Neuronal stem cell (in vitro differentiated cells): ENCODE measurements around the gene IMMP2L.

ENCODE experiments used
- DNase-seq: peaks from one replicate; pipeline ENCODE4 v3.0.0-alpha.2; 2013; ENCODE audit warnings: low spot score
- H2AFZ ChIP-seq: one replicate; pipeline ENCODE4 v1.6.1; 2013; ENCODE audit warnings: mild to moderate bottlenecking, low read length, inconsistent platforms
- H2AK5ac ChIP-seq: 2 replicates; pipeline ENCODE4 v1.6.1; 2013; ENCODE audit warnings: low read depth, mild to moderate bottlenecking, inconsistent platforms, low read length, moderate library complexity, mixed read lengths
- H2BK120ac ChIP-seq: 2 replicates; pipeline ENCODE4 v1.6.1; 2013; ENCODE audit warnings: low read depth, mild to moderate bottlenecking, inconsistent platforms, low read length, moderate library complexity, mixed read lengths
- H2BK12ac ChIP-seq: one replicate; pipeline ENCODE4 v1.6.1; 2013; ENCODE audit warnings: low read length, inconsistent platforms
- H2BK15ac ChIP-seq: 2 replicates; pipeline ENCODE4 v1.6.1; 2013; ENCODE audit warnings: mild to moderate bottlenecking, low read length, inconsistent platforms, mixed read lengths
- H2BK5ac ChIP-seq: one replicate; pipeline ENCODE4 v1.6.1; 2013; ENCODE audit warnings: inconsistent platforms, mild to moderate bottlenecking, low read length, moderate library complexity
- H3K14ac ChIP-seq: one replicate; pipeline ENCODE4 v1.6.1; 2013; ENCODE audit warnings: low read length, inconsistent platforms
- H3K18ac ChIP-seq: 2 replicates; pipeline ENCODE4 v1.6.1; 2013; ENCODE audit warnings: low read length, inconsistent platforms
- H3K23ac ChIP-seq: 2 replicates; pipeline ENCODE4 v1.6.1; 2013; ENCODE audit warnings: low read depth, mild to moderate bottlenecking, mixed read lengths, low read length, inconsistent platforms; ENCODE audit not compliant: poor library complexity
- H3K27ac ChIP-seq: replicated peaks from 3 replicates; pipeline ENCODE4 v1.5.1; 2013; ENCODE audit warnings: low read length, inconsistent platforms
- H3K27me3 ChIP-seq, 3 experiments: 2 replicates each; pipeline ENCODE4 v1.6.1; 2013; ENCODE audit warnings: low read length in 3 of 3, mild to moderate bottlenecking in 2 of 3, inconsistent platforms in 1 of 3, low read depth in 1 of 3, mixed read lengths in 1 of 3, moderate library complexity in 1 of 3; ENCODE audit not compliant: control insufficient read depth in 3 of 3, insufficient read depth in 3 of 3
- H3K36me3 ChIP-seq, 2 donors: replicated peaks in 1 of 2; 2 replicates each; pipeline ENCODE4 v1.6.1; 2013; ENCODE audit warnings: low read length in 2 of 2; ENCODE audit not compliant: control insufficient read depth in 2 of 2, insufficient read depth in 2 of 2
- H3K4ac ChIP-seq: 2 replicates; pipeline ENCODE4 v1.6.1; 2013; ENCODE audit warnings: inconsistent platforms, mild to moderate bottlenecking, low read length, moderate library complexity
- H3K4me1 ChIP-seq, 2 donors: 1 replicate in 1 of 2; 2 replicates in 1 of 2; pipeline ENCODE4 v1.6.1; 2013; ENCODE audit warnings: low read length in 2 of 2, low read depth in 1 of 2; ENCODE audit not compliant: control insufficient read depth in 2 of 2, insufficient read depth in 1 of 2
- H3K4me2 ChIP-seq: one replicate; pipeline ENCODE4 v1.6.1; 2013; ENCODE audit warnings: mild to moderate bottlenecking, low read length, inconsistent platforms; ENCODE audit not compliant: insufficient read depth, poor library complexity, severe bottlenecking
- H3K4me3 ChIP-seq, 2 donors: 2 replicates each; pipeline ENCODE4 v1.5.1; 2013; ENCODE audit warnings: low read length in 2 of 2, mild to moderate bottlenecking in 2 of 2, inconsistent platforms in 1 of 2, moderate library complexity in 1 of 2
- H3K79me1 ChIP-seq: one replicate; pipeline ENCODE4 v1.6.1; 2013; ENCODE audit warnings: low read depth, mild to moderate bottlenecking, inconsistent platforms, low read length, moderate library complexity
- H3K9ac ChIP-seq: one replicate; pipeline ENCODE4 v1.6.1; 2013; ENCODE audit warnings: mild to moderate bottlenecking, low read depth, low read length, inconsistent platforms; ENCODE audit not compliant: poor library complexity
- H3K9me3 ChIP-seq, 2 donors: replicated peaks in 1 of 2; 2 replicates each; pipeline versions ENCODE3 to v1.6.1; 2013; ENCODE audit warnings: low read length in 2 of 2, mild to moderate bottlenecking in 2 of 2, inconsistent platforms in 1 of 2, low read depth in 1 of 2, mixed read lengths in 1 of 2, moderate library complexity in 1 of 2; ENCODE audit not compliant: control insufficient read depth in 2 of 2, insufficient read depth in 1 of 2
- H4K8ac ChIP-seq: one replicate; pipeline ENCODE4 v1.6.1; 2013; ENCODE audit warnings: low read depth, mild to moderate bottlenecking, inconsistent platforms, low read length, moderate library complexity
- H4K91ac ChIP-seq: one replicate; pipeline ENCODE4 v1.6.1; 2013; ENCODE audit warnings: low read length, low read depth, mild to moderate bottlenecking, inconsistent platforms; ENCODE audit not compliant: poor library complexity
- WGBS, 2 donors: extraction: QIAGEN DNeasy Blood & Tissue Kit; methylation state at CpG; one replicate each; pipeline ENCODE4 v1.1.7; 2013; ENCODE audit warnings: missing lambda C conversion rate in 2 of 2, mixed read lengths in 1 of 2; ENCODE audit not compliant: insufficient read length in 2 of 2, insufficient replicate concordance in 1 of 2; ENCODE audit errors: extremely low coverage in 2 of 2; 5-methylcytosine and 5-hydroxymethylcytosine counted together

IMMP2L gene

DNA sequence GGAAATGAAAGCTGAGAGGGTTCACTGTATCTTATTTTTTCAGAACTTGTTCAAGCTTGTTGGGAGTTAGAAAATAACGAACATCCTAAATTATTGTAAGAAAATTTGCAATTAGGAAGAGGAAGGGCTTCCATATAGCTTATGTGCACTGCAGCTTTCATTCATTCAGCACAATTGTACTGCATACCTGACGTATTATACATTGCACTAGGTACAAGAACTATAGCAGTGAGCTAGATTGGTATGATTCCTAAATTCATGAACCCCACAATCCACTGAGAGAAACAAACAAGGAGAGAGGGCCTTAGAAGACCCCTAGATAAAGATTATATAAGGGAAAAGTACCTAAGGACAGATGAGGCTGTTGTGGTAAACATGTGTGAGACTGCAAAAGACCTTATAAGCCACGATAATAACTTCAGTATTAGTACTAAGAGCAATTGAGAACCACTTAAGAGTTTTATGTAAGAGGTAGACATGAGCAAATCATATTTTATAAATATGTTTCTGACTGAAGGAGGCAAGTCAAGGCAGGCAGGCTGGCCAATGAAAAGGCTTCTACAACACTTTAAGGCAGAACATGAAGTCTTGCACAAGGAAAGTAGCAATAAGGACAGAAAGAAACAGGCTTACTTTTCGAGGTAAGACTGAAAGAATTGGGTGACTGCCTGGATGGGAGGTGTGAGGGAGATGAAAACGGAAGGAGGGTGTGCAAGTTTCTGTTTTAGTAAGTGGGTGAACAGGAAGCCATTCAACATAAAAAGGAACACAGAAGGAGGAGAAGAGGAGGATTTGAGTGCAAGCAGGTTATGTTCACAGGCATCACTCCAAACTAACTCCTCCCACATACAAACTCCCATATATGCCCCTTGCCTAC lies 549.3 kb downstream of the IMMP2L start:
- Histone ChIP-seq H3K4me2 (no peak overlapping the region), H3K4me3 (no peak overlapping the region), H3K23ac (no peak overlapping the region), H3K4me1 (peaks cover 0 to 3% of the 10 kb centered on the region in 2 donors), H2BK120ac (no peak overlapping the region), H3K27me3 (no peaks in the 10 kb centered on the region), H3K9ac (no peak overlapping the region), H3K14ac (no peak overlapping the region), H2BK12ac (no peak overlapping the region), H4K8ac (no peak overlapping the region), H2BK15ac (no peak overlapping the region), H3K18ac (no peak overlapping the region), H2AFZ (peak overlapping the region; percentile 18), H3K36me3 (no peaks in the 10 kb centered on the region), H3K27ac (no peak overlapping the region), H4K91ac (no peak overlapping the region), H3K79me1 (no peaks in the 10 kb centered on the region), H3K9me3 (no peaks in the 10 kb centered on the region), H2AK5ac (no peak overlapping the region), H3K4ac (no peak overlapping the region), H2BK5ac (no peak overlapping the region)
- DNase-seq, result no peak
- no CpG with 5 or more reads among the region's 5 CpGs for WGBS, 2 donors

DNA sequence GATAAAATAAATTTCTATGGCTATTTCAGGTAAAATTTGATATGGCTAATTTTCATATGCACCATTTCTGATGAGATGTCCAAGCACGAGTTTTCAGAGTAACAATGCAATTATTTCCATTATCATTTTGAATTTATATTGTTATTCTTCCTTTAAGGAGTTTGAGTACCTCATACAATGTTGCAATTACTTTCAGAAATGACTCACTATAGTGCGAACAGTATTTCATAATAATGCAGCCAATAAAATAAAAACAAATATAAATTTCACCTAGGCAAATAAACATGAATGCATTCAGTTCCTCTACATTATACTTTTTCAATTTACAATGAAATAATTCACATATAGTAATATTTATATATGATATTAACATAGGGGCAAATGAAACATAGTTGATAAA lies 550.1 kb downstream of the IMMP2L start:
- Histone ChIP-seq H3K23ac (no peak overlapping the region), H2AK5ac (no peak overlapping the region), H2BK5ac (no peak overlapping the region), H2BK120ac (no peak overlapping the region), H3K9ac (no peak overlapping the region), H3K4me2 (no peak overlapping the region), H3K9me3 (no peaks in the 10 kb centered on the region), H4K8ac (no peak overlapping the region), H3K4ac (no peak overlapping the region), H2BK12ac (no peak overlapping the region), H3K27me3 (no peaks in the 10 kb centered on the region), H3K4me1 (peaks cover 0 to 3% of the 10 kb centered on the region in 2 donors), H2BK15ac (no peak overlapping the region), H4K91ac (no peak overlapping the region), H3K79me1 (no peaks in the 10 kb centered on the region), H3K4me3 (no peak overlapping the region), H3K36me3 (no peaks in the 10 kb centered on the region), H3K27ac (no peak overlapping the region), H3K18ac (no peak overlapping the region), H3K14ac (no peak overlapping the region), H2AFZ (no peak overlapping the region)
- WGBS, 2 donors, result no CpG with 5 or more reads among the region's 2 CpGs
- DNase-seq, result no peak

DNA sequence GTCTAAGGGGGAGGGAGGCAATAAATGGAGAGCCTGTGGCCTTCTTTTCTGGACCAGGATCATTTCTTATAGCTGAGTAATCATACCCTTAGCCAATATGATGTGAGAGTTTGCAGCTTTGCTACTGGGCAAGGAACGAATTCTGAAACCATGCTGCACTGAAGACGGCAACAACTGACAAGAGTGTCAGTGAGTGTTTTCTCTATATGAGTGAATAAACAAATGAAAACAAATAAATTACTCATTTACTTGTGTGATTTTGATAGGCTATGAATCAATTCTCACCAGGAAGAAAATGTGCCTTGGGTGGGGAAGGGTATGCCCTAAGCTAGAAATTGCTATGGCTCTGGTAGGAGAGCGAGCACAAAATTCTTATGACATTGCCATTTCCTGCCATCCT lies 550.8 kb downstream of the IMMP2L start:
- Histone ChIP-seq H3K4me2 (no peak overlapping the region), H2AFZ (no peak overlapping the region), H3K9me3 (no peaks in the 10 kb centered on the region), H2BK120ac (no peak overlapping the region), H3K36me3 (no peaks in the 10 kb centered on the region), H4K91ac (no peak overlapping the region), H3K9ac (no peak overlapping the region), H3K27ac (no peak overlapping the region), H3K4ac (no peak overlapping the region), H3K14ac (no peak overlapping the region), H2BK15ac (no peak overlapping the region), H4K8ac (no peak overlapping the region), H3K23ac (no peak overlapping the region), H2AK5ac (no peak overlapping the region), H2BK12ac (no peak overlapping the region), H2BK5ac (no peak overlapping the region), H3K18ac (no peak overlapping the region), H3K4me1 (peaks cover 0 to 3% of the 10 kb centered on the region in 2 donors), H3K79me1 (no peaks in the 10 kb centered on the region), H3K4me3 (no peak overlapping the region), H3K27me3 (no peaks in the 10 kb centered on the region)
- WGBS, 2 donors, result no CpG with 5 or more reads among the region's 3 CpGs
- DNase-seq, result no peak

DNA sequence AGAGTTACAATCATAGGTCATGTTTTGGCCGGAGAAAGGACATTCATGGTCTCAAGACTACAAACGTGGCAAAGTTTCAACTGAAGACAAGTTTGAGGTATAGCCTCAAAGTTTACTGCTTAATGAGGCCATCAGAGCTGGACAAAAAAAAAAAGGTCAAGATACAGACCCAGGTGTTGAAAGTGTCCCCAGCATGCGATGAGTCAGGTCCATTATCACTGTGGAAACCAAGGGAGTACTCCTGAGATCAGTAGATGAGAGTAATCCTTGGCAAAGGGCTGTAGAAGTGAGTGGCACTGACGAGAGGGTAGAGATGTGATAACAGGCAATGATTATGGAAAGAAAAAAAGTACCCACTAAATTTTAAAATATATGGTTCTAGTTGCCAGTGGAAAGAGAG lies 551.5 kb downstream of the IMMP2L start:
- Histone ChIP-seq H3K4ac (no peak overlapping the region), H3K4me3 (no peak overlapping the region), H2AK5ac (no peak overlapping the region), H2BK15ac (no peak overlapping the region), H3K9me3 (no peaks in the 10 kb centered on the region), H3K23ac (no peak overlapping the region), H3K27me3 (no peaks in the 10 kb centered on the region), H3K27ac (no peak overlapping the region), H2AFZ (no peak overlapping the region), H2BK120ac (no peak overlapping the region), H3K4me1 (peaks cover 0 to 3% of the 10 kb centered on the region in 2 donors), H3K18ac (no peak overlapping the region), H2BK5ac (no peak overlapping the region), H4K8ac (no peak overlapping the region), H3K36me3 (no peaks in the 10 kb centered on the region), H3K4me2 (no peak overlapping the region), H2BK12ac (no peak overlapping the region), H4K91ac (no peak overlapping the region), H3K79me1 (no peaks in the 10 kb centered on the region), H3K14ac (no peak overlapping the region), H3K9ac (no peak overlapping the region)
- no peak for DNase-seq
- WGBS, 2 donors, result no CpG with 5 or more reads among the region's 4 CpGs
